ENCODE results near the gene IFNAR1. TPM values are rescaled to one million over a fixed set of nuclear protein-coding genes. Genes with fewer than 3 reads are reported as not detected.

IFNAR1 gene
- total and polyA plus RNA-seq, 9 donors = 20.6 to 47.9 (median 31.2) TPM

GRCh38 chr21:33334824-33335223 lies 10.1 kb downstream of the IFNAR1 start:
- no peaks in the 10 kb centered on the region for H3K27me3 ChIP-seq
- intact Hi-C loops (cut with DNase I) = no loop called here
- 83 to 89% (median 86%) methylated on average over 2 of the region's 2 CpGs for WGBS, 3 donors
- DNase-seq = no peak
- no peak for TF ChIP-seq CTCF (IDR thresholded peaks at IDR 0.05)
- TF ChIP-seq EP300 (IDR thresholded peaks at IDR 0.05) = no peak
- no peak for TF ChIP-seq POLR2A (IDR thresholded peaks at IDR 0.05)
- no peaks in the 10 kb centered on the region for H3K9me3 ChIP-seq
- no peaks in the 10 kb centered on the region for H3K36me3 ChIP-seq
- H3K4me1 ChIP-seq (ENCODE audit: insufficient read depth) = no peaks in the 10 kb centered on the region
- H3K27ac ChIP-seq = no peak overlapping the region
- no peak overlapping the region for H3K4me3 ChIP-seq

- WGBS, 3 donors = 57 to 81% (median 64%) methylated on average over 1 of the region's 1 CpG
- H3K4me1 ChIP-seq (ENCODE audit: insufficient read depth) = peaks cover 2% of the 10 kb centered on the region
- intact Hi-C loops (cut with DNase I) = no loop called here
- DNase-seq = no peak
- no peaks in the 10 kb centered on the region for H3K27me3 ChIP-seq
- H3K4me3 ChIP-seq = no peak overlapping the region
- no peak overlapping the region for H3K27ac ChIP-seq
- TF ChIP-seq EP300 (IDR thresholded peaks at IDR 0.05) (no peak), POLR2A (IDR thresholded peaks at IDR 0.05) (no peak), CTCF (IDR thresholded peaks at IDR 0.05) (no peak)
- H3K9me3 ChIP-seq = no peaks in the 10 kb centered on the region
- H3K36me3 ChIP-seq = no peaks in the 10 kb centered on the region
Observed at GRCh38 chr21:33339135-33339534, 14.4 kb downstream of the IFNAR1 start.

GRCh38 chr21:33339918-33340317 lies 15.1 kb downstream of the IFNAR1 start:
- H3K27me3 ChIP-seq = no peaks in the 10 kb centered on the region
- H3K36me3 ChIP-seq = no peaks in the 10 kb centered on the region
- DNase-seq = no peak
- 31 to 55% (median 32%) methylated on average over 2 of the region's 2 CpGs for WGBS, 3 donors
- intact Hi-C loops (cut with DNase I) = no loop called here
- TF ChIP-seq POLR2A (IDR thresholded peaks at IDR 0.05) (no peak), EP300 (IDR thresholded peaks at IDR 0.05) (no peak), CTCF (IDR thresholded peaks at IDR 0.05) (no peak)
- no peak overlapping the region for H3K27ac ChIP-seq
- no peak overlapping the region for H3K4me3 ChIP-seq
- no peaks in the 10 kb centered on the region for H3K9me3 ChIP-seq
- peaks cover 2% of the 10 kb centered on the region for H3K4me1 ChIP-seq (ENCODE audit: insufficient read depth)

GRCh38 chr21:33345751-33346238 lies 21.0 kb downstream of the IFNAR1 start:
- WGBS, 3 donors = 88 to 94% (median 91%) methylated on average over 5 of the region's 5 CpGs
- intact Hi-C loops (cut with DNase I) = no loop called here
- DNase-seq = no peak
- Histone ChIP-seq H3K4me1 (ENCODE audit: insufficient read depth) (no peaks in the 10 kb centered on the region), H3K9me3 (no peaks in the 10 kb centered on the region), H3K36me3 (no peaks in the 10 kb centered on the region), H3K4me3 (no peak overlapping the region), H3K27ac (no peak overlapping the region), H3K27me3 (no peaks in the 10 kb centered on the region)
- no peak for TF ChIP-seq POLR2A (IDR thresholded peaks at IDR 0.05)
- no peak for TF ChIP-seq EP300 (IDR thresholded peaks at IDR 0.05)
- TF ChIP-seq CTCF (IDR thresholded peaks at IDR 0.05) = no peak
